ENCODE measurements around the gene UBAP2. TPM values are rescaled to one million over a fixed set of nuclear protein-coding genes. Genes with fewer than 3 reads are reported as not detected.
A peak's percentile ranks its signal among the peaks of the same experiment; 100 is the strongest.

Gene UBAP2
- total RNA-seq, 1 experiment from 2014 or later = 60.8 TPM

DNA sequence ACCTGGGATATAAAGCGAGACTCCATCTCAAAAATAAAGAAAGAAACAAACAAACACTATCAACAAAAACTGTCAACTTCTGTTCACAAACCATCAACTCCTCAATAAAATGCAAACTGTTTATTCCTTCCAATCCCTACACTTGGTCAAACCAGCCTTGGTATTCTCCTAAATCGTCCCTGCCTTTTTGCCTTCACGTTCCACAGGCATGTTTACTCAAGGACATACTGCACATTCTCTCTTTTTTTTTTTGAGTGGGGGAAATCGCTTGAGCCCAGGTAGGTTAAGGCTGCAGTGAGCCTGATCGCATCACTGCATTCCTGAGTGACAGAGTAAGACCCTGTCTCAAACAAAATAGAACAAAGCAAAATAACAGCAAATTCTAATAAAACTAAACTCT is 13.0 kb downstream of the UBAP2 start:
- H3K9me3 Mint-ChIP-seq = peaks cover 7% of the 10 kb centered on the region in 2 experiments; a peak in 4 of 5 replicates
- no peaks in the 10 kb centered on the region for H3K9me3 ChIP-seq (ENCODE audit: control insufficient read depth, low read depth, low read length)
- no peak overlapping the region for H2AFZ ChIP-seq (ENCODE audit: low read length)
- no peak overlapping the region for H3T11ph ChIP-seq (ENCODE audit: low read length)
- no peak for DNase-seq
- H3K23me2 ChIP-seq (ENCODE audit: insufficient read length, low read depth, low read length, poor library complexity, severe bottlenecking) = no peaks in the 10 kb centered on the region
- H2BK15ac ChIP-seq (ENCODE audit: low read depth, low read length) = no peak overlapping the region
- no peak overlapping the region for H2BK5ac ChIP-seq (ENCODE audit: insufficient read length, low read length)
- H2BK12ac ChIP-seq (ENCODE audit: insufficient read length, low read depth, low read length) = no peak overlapping the region
- peak overlapping the region in 1 of 3 experiments; percentile 8; a peak in 2 of 7 replicates for H3K27ac Mint-ChIP-seq
- H3K14ac ChIP-seq (ENCODE audit: insufficient read depth, low read length) = no peak overlapping the region
- no peaks in the 10 kb centered on the region for H3K27me3 Mint-ChIP-seq (ENCODE audit: low read depth)
- no peak overlapping the region for H3K4me2 ChIP-seq (ENCODE audit: insufficient read depth, insufficient read length, low read length)
- no peak for TF ChIP-seq CTCF (conservative IDR thresholded peaks at IDR 0.05)
- H4K20me1 ChIP-seq (ENCODE audit: control insufficient read depth, insufficient read depth, insufficient read length) = no peaks in the 10 kb centered on the region
- H3K4me1 ChIP-seq (ENCODE audit: insufficient read depth, low read length) = no peaks in the 10 kb centered on the region
- H3K9ac ChIP-seq (ENCODE audit: extremely low read depth, insufficient read length, low read length) = no peak overlapping the region
- no peaks in the 10 kb centered on the region for H3K27me3 ChIP-seq (ENCODE audit: insufficient read depth, low read length)
- H3K36me3 Mint-ChIP-seq (ENCODE audit: insufficient read depth in 1 of 3, low read depth in 3 of 3) = peaks cover 18 to 48% (median 36%) of the 10 kb centered on the region in 3 experiments; a peak in 6 of 7 replicates
- H2AK5ac ChIP-seq (ENCODE audit: insufficient read length, low read length) = no peak overlapping the region
- no peak overlapping the region for H3K4ac ChIP-seq (ENCODE audit: low read depth, low read length)
- peaks cover 0 to 3% of the 10 kb centered on the region in 2 experiments; a peak in 2 of 4 replicates for H3K4me1 Mint-ChIP-seq
- no peak overlapping the region for H2BK20ac ChIP-seq (ENCODE audit: low read depth, low read length, poor library complexity, severe bottlenecking)
- no peak overlapping the region for H4K91ac ChIP-seq (ENCODE audit: insufficient read length, low read depth, low read length)
- no peak overlapping the region for H4K8ac ChIP-seq (replicated peaks; ENCODE audit: insufficient read length, low read depth, low read length)
- WGBS (ENCODE audit: extremely low coverage, insufficient read length, low lambda C conversion rate) = no CpG with 5 or more reads among the region's 5 CpGs
- H3K27ac ChIP-seq (ENCODE audit: insufficient read length, low read depth, low read length) = no peak overlapping the region
- H4K5ac ChIP-seq (ENCODE audit: insufficient read length, low read depth, low read length) = no peak overlapping the region
- no peak overlapping the region for H3K23ac ChIP-seq (ENCODE audit: insufficient read length, low read depth, low read length)
- H3K79me1 ChIP-seq (ENCODE audit: insufficient read depth, low read depth, low read length, poor library complexity, severe bottlenecking) = peaks cover 8% of the 10 kb centered on the region
- no peak overlapping the region for H2BK120ac ChIP-seq (ENCODE audit: low read depth, low read length, poor library complexity, severe bottlenecking)
- no peak overlapping the region for H3K4me3 Mint-ChIP-seq
- peaks cover 35% of the 10 kb centered on the region for H3K79me2 ChIP-seq (ENCODE audit: insufficient read depth, low read length)
- no peak overlapping the region for H3K18ac ChIP-seq (ENCODE audit: insufficient read length, low read depth, low read length)
- H3K56ac ChIP-seq (ENCODE audit: insufficient read length, low read depth, low read length) = no peak overlapping the region

All from H9 (cell line).